ENCODE results near the gene TRABD2A. TPM values are rescaled to one million over a fixed set of nuclear protein-coding genes. Genes with fewer than 3 reads are reported as not detected.
A peak's percentile ranks its signal among the peaks of the same experiment; 100 is the strongest.

Gene TRABD2A
- total RNA-seq, 2 experiments from 2014 or later: 166 to 170 TPM

DNA sequence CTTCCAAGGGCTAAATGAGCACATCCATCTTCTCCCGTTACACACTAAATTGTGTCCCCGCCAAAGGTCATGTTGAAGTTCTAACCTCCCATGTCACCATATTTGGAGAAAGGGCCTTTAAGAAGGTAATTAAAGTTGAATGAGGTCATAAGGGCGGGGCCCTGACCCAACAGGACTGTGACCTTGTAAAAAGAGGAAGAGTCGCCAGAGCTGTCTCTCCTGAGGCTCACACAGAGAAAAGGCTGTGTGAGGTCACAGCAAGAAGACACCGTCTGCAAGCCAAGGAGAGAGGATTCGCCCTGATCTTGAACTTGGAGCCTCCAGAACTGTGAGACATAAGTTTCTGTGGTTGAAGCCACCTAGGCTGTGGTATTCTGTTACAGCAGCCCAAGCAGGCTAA, 24.1 kb downstream of the TRABD2A start:
- ChIA-PET POLR2A (interaction anchor here (0.6 to 9.8 kb wide), 8 partner anchors 9 to 376 kb away, joined by 3 to 132 read pairs (median 3); no protein-coding TSS in a partner anchor), CTCF (interaction anchor here (1.2 to 2.7 kb wide), 2 partner anchors 36 to 69 kb away, joined by 3 to 14 read pairs; no protein-coding TSS in a partner anchor)
- H3K36me3 Mint-ChIP-seq (ENCODE audit: low read depth): peaks cover 91% of the 10 kb centered on the region
- H3K27ac ChIP-seq (ENCODE audit: low read depth in 1 of 2, low read length in 2 of 2): peak overlapping the region; percentile 53 to 69
- H3K4me3 ChIP-seq (ENCODE audit: low read length): no peak overlapping the region
- H3K27ac Mint-ChIP-seq: peak overlapping the region; percentile 94
- peak in 5 of 14 experiments; percentile 37 to 65 (median 55) for DNase-seq
- peaks cover 96% of the 10 kb centered on the region for H3K4me1 Mint-ChIP-seq (ENCODE audit: low read depth)
- TF ChIP-seq, protein P1, sequence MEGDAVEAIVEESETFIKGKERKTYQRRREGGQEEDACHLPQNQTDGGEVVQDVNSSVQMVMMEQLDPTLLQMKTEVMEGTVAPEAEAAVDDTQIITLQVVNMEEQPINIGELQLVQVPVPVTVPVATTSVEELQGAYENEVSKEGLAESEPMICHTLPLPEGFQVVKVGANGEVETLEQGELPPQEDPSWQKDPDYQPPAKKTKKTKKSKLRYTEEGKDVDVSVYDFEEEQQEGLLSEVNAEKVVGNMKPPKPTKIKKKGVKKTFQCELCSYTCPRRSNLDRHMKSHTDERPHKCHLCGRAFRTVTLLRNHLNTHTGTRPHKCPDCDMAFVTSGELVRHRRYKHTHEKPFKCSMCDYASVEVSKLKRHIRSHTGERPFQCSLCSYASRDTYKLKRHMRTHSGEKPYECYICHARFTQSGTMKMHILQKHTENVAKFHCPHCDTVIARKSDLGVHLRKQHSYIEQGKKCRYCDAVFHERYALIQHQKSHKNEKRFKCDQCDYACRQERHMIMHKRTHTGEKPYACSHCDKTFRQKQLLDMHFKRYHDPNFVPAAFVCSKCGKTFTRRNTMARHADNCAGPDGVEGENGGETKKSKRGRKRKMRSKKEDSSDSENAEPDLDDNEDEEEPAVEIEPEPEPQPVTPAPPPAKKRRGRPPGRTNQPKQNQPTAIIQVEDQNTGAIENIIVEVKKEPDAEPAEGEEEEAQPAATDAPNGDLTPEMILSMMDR (IDR thresholded peaks at IDR 0.05): no peak
- intact Hi-C loops (cut with DNase I, micrococcal nuclease): loop anchor here (2.0 to 5.0 kb wide), 2 partner anchors 16 to 204 kb away; no protein-coding TSS in a partner anchor
- H3K27me3 ChIP-seq (ENCODE audit: control insufficient read depth in 1 of 2, insufficient read depth in 2 of 2, low read length in 2 of 2): no peaks in the 10 kb centered on the region
- peak overlapping the region; percentile 32 for H3K4me3 Mint-ChIP-seq
- H3K36me3 ChIP-seq (ENCODE audit: insufficient read depth, low read length): peaks cover 15% of the 10 kb centered on the region
- H3K4me1 ChIP-seq (ENCODE audit: insufficient read depth, low read length): peaks cover 95% of the 10 kb centered on the region
- no peaks in the 10 kb centered on the region for H3K27me3 Mint-ChIP-seq
- H3K9me3 Mint-ChIP-seq: peaks cover 12% of the 10 kb centered on the region
- H3K9me3 ChIP-seq (ENCODE audit: control insufficient read depth in 1 of 2, insufficient read depth in 1 of 2, low read length in 2 of 2): peaks cover 9% of the 10 kb centered on the region in 2 experiments
- ATAC-seq (ENCODE audit: poor library complexity): peak; percentile 51

DNA sequence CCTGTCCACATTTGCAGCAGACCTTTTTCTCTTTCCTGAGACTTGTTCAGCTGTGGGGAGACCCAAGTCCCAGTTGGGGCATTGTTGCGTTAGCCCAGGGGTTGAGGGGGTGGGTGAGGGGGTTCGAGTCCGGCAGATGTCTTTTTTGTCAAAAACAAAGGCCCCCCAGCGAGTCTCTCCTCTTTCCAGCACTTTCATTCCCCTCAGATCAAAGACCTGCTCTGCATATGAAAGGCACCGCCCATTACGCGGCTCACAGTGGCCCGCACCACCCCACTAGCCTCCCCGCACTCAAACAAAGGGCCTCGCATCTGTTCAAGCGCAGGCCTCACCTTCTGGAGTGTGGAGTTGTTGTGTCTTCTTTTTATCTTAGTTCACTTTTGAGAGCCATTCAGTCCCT, 25.2 kb downstream of the TRABD2A start:
- TF ChIP-seq, protein P1 (IDR thresholded peaks at IDR 0.05): no peak
- peaks cover 18% of the 10 kb centered on the region for H3K36me3 ChIP-seq (ENCODE audit: insufficient read depth, low read length)
- H3K27me3 ChIP-seq (ENCODE audit: control insufficient read depth in 1 of 2, insufficient read depth in 2 of 2, low read length in 2 of 2): no peaks in the 10 kb centered on the region
- H3K27ac ChIP-seq (ENCODE audit: low read depth in 1 of 2, low read length in 2 of 2): peak overlapping the region; percentile 53 to 69
- Mint-ChIP-seq H3K27ac (peak overlapping the region; percentile 94), H3K4me1 (ENCODE audit: low read depth) (peaks cover 96% of the 10 kb centered on the region), H3K27me3 (no peaks in the 10 kb centered on the region), H3K36me3 (ENCODE audit: low read depth) (peaks cover 91% of the 10 kb centered on the region), H3K9me3 (peaks cover 12% of the 10 kb centered on the region), H3K4me3 (peak overlapping the region; percentile 76)
- H3K4me3 ChIP-seq (ENCODE audit: low read length): peak overlapping the region; percentile 8
- H3K9me3 ChIP-seq (ENCODE audit: control insufficient read depth in 1 of 2, insufficient read depth in 1 of 2, low read length in 2 of 2): peaks cover 9% of the 10 kb centered on the region in 2 experiments
- ChIA-PET POLR2A (interaction anchor here (1.1 to 9.8 kb wide), 3 partner anchors 8 to 51 kb away, joined by 3 to 132 read pairs (median 5); no protein-coding TSS in a partner anchor), CTCF (no interaction called here)
- ATAC-seq (ENCODE audit: poor library complexity): peak; percentile 65
- intact Hi-C loops (cut with DNase I, micrococcal nuclease): loop anchor here (1.0 to 5.0 kb wide), 3 partner anchors 9 to 203 kb away; no protein-coding TSS in a partner anchor
- DNase-seq: peak in 7 of 14 experiments; percentile 24 to 61 (median 42)
- H3K4me1 ChIP-seq (ENCODE audit: insufficient read depth, low read length): peaks cover 95% of the 10 kb centered on the region

DNA sequence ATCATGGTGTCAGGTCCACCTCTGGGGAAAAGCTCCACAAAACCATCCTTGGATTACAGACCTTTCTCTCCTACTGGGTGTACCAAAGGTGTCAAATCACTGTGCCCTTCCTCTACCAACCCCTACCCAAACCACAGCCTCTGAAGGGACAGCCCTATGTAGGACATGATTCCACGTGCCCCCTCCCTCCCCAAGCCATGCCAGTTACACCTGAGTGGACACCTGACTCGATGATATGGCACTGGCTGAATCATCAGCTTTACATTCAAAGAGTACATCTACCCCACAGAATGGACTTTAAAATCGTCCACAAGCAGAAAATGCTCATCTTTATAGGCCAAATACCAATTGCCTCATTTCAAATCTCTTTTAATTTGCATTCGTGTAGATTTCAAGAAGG, 26.0 kb downstream of the TRABD2A start:
- POLR2A ChIA-PET: interaction anchor here (0.7 to 9.8 kb wide), 4 partner anchors 7 to 52 kb away, joined by 3 to 132 read pairs (median 4); no protein-coding TSS in a partner anchor
- H3K36me3 Mint-ChIP-seq (ENCODE audit: low read depth): peaks cover 91% of the 10 kb centered on the region
- H3K4me1 ChIP-seq (ENCODE audit: insufficient read depth, low read length): peaks cover 95% of the 10 kb centered on the region
- H3K9me3 Mint-ChIP-seq: peaks cover 12% of the 10 kb centered on the region
- CTCF ChIA-PET: no interaction called here
- no peaks in the 10 kb centered on the region for H3K27me3 ChIP-seq (ENCODE audit: control insufficient read depth in 1 of 2, insufficient read depth in 2 of 2, low read length in 2 of 2)
- ATAC-seq (ENCODE audit: poor library complexity): no peak
- peak overlapping the region; percentile 94 for H3K27ac Mint-ChIP-seq
- peaks cover 9% of the 10 kb centered on the region in 2 experiments for H3K9me3 ChIP-seq (ENCODE audit: control insufficient read depth in 1 of 2, insufficient read depth in 1 of 2, low read length in 2 of 2)
- no peak for DNase-seq
- peaks cover 20% of the 10 kb centered on the region for H3K36me3 ChIP-seq (ENCODE audit: insufficient read depth, low read length)
- peak overlapping the region; percentile 3 to 69 for H3K27ac ChIP-seq (ENCODE audit: low read depth in 1 of 2, low read length in 2 of 2)
- H3K4me1 Mint-ChIP-seq (ENCODE audit: low read depth): peaks cover 96% of the 10 kb centered on the region
- H3K4me3 ChIP-seq (ENCODE audit: low read length): peak overlapping the region; percentile 8
- peak overlapping the region; percentile 76 for H3K4me3 Mint-ChIP-seq
- no peaks in the 10 kb centered on the region for H3K27me3 Mint-ChIP-seq
- intact Hi-C loops (cut with DNase I, micrococcal nuclease): loop anchor here (1.0 to 5.0 kb wide), 3 partner anchors 9 to 203 kb away; no protein-coding TSS in a partner anchor
- TF ChIP-seq, protein P1 (IDR thresholded peaks at IDR 0.05): no peak
